Ovary (tissue), 3 donors: Measurements from ENCODE around the gene PMPCA.

ENCODE experiments used
- EP300 ChIP-seq: sonication (generic); formaldehyde crosslinking; IDR thresholded peaks from one replicate; pipeline ENCODE4 v1.6.1; 2017; ENCODE audit warnings: antibody characterized with exemption
- POLR2A ChIP-seq: fragments of 450-650 bp; IDR thresholded peaks from one replicate; pipeline ENCODE4 v1.6.1; 2017; ENCODE audit warnings: antibody characterized with exemption, mild to moderate bottlenecking, moderate library complexity
- TF ChIP-seq, protein P1 (sequence below), 3 donors: fragments of 450-650 bp in 2 of 3; fragments of 200-600 bp in 1 of 3; IDR thresholded peaks; one replicate each; pipeline versions ENCODE4 v1.5.1 to v1.8.0; 2016 to 2022; ENCODE audit warnings: antibody characterized with exemption in 3 of 3, mild to moderate bottlenecking in 1 of 3
- donor health status: DM: no; HTN: no; CAD: no.

DNA sequence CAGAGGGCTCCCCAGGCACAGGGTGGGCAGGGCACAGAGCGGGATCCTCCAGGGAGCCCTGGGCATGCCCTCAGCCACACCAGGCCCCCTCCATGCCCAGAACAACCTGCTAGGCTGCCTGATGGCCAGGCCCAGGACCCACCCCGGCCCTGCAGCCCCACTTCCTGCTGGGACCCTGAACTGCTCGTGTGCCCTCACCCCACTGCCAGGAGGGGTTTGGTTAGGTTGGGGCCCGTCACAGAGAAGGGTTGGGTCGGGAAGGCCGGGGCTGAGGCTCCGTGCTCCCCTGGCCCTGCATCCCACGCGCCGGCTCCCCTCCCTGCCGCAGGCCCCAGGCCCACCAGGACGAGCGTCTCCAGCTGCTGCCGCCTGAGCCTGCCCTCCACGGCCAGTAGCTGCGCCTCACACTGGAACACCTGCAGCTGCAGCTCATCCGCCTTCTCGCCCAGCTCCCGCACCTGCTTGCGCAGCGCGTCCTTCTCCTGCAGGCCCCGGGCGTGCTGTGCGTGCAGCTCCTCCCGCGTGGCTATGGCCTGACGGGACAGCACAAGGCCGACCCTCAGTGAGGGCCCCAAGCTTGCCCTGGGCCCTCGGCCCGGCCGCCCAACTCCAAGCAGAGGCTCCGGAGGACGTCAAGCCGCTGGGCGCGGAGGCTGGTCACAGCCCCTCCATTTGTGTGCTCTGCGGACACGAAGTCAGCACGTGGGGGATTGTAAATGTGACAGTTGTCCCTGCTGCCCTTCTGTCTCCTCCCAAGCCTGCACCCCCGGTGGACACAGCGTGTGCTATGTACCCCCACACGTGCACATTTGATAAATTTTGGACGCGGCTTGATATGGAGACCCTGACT is 42.9 kb upstream of the PMPCA start:
- TF ChIP-seq EP300 (no peak), POLR2A (no peak)
- TF ChIP-seq, protein P1, sequence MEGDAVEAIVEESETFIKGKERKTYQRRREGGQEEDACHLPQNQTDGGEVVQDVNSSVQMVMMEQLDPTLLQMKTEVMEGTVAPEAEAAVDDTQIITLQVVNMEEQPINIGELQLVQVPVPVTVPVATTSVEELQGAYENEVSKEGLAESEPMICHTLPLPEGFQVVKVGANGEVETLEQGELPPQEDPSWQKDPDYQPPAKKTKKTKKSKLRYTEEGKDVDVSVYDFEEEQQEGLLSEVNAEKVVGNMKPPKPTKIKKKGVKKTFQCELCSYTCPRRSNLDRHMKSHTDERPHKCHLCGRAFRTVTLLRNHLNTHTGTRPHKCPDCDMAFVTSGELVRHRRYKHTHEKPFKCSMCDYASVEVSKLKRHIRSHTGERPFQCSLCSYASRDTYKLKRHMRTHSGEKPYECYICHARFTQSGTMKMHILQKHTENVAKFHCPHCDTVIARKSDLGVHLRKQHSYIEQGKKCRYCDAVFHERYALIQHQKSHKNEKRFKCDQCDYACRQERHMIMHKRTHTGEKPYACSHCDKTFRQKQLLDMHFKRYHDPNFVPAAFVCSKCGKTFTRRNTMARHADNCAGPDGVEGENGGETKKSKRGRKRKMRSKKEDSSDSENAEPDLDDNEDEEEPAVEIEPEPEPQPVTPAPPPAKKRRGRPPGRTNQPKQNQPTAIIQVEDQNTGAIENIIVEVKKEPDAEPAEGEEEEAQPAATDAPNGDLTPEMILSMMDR (IDR thresholded peaks at IDR 0.05): no peak
